ENCODE measurements around the gene CCDC136. TPM values are rescaled to one million over a fixed set of nuclear protein-coding genes. Genes with fewer than 3 reads are reported as not detected.

CCDC136 gene
- total RNA-seq, 1 donor = 1.3 TPM

DNA sequence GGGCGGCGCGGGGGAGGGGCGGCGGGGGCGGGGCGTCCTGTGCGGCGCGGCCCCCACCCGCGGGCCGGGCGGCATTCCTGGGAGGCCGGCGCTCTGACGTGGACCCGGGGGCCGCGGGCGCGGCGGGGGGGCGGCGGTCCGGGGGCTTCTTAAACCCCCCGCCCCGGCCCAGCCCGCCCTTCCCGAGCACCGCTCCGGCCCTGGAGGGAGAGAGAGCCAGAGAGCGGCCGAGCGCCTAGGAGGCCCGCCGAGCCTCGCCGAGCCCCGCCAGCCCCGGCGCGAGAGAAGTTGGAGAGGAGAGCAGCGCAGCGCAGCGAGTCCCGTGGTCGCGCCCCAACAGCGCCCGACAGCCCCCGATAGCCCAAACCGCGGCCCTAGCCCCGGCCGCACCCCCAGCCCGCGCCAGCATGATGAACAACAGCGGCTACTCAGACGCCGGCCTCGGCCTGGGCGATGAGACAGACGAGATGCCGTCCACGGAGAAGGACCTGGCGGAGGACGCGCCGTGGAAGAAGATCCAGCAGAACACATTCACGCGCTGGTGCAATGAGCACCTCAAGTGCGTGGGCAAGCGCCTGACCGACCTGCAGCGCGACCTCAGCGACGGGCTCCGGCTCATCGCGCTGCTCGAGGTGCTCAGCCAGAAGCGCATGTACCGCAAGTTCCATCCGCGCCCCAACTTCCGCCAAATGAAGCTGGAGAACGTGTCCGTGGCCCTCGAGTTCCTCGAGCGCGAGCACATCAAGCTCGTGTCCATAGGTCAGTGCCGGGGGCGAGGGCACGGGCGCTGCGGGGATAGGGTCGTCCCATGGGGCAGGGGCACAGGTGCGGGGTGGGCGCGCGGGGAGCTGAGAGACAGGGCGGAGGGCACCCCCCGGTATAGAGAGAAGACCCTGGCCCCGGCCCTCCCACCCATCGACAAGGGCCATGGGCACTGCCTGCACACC lies 38.7 kb downstream of the CCDC136 start, which contains the start of gene FLNC:
FLNC (plus strand) TSS at position 176 of the 947 bp plus-strand sequence; CDS start at position 408, 232 bp downstream.
- Histone ChIP-seq H3K4me1 (ENCODE audit: insufficient read depth, low read length) (peaks cover 23% of the 10 kb centered on the region), H3K9me3 (ENCODE audit: low read depth, low read length) (no peaks in the 10 kb centered on the region), H3K4me3 (ENCODE audit: low read length) (no peak within 1 kb of the TSS), H3K27me3 (ENCODE audit: insufficient read depth, low read length) (peaks cover 42% of the 10 kb centered on the region)

DNA sequence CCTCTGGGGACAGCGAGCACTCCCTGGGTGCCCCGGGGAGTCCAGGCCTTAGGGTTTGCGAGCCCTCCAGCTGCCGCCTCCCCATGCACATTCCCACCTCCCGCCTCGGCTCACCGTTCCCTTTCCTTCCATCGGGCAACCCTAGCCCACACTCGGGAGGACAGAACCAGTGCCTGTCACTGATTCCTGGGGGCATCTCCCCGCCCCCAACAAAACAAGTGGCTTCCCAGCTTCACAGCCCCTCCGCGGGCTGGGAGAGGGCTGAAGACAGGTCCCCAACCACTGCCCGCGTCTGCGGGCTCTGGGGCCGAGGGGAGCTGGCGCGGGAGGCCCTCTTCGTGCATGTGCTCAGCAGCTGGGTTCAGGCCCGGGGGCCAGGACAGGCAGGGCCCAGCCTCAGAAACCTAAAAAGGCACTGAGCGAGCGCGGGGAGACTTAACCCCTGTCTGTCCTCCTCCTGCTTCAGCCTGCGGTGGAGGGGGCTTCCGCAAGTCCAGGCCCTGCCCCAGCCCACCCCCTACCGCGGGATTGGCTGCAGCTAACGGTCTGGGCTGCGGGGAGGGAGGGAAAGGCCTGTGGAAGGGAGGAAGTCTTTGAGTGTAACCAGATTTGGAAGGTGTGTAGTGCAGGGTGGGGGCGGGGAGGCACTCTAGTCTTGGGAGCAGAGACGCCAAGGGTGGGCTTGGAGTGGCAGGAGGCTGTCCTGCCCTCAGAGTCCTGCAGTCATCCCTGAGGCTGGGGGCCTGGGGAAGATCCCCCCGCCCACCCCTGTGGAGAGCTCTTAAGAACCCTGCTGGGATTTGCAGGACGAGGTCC lies 39.6 kb downstream of the CCDC136 start:
- Histone ChIP-seq H3K4me1 (ENCODE audit: insufficient read depth, low read length) (peaks cover 23% of the 10 kb centered on the region), H3K27me3 (ENCODE audit: insufficient read depth, low read length) (peaks cover 42% of the 10 kb centered on the region), H3K4me3 (ENCODE audit: low read length) (no peak overlapping the region), H3K9me3 (ENCODE audit: low read depth, low read length) (no peaks in the 10 kb centered on the region)

DNA sequence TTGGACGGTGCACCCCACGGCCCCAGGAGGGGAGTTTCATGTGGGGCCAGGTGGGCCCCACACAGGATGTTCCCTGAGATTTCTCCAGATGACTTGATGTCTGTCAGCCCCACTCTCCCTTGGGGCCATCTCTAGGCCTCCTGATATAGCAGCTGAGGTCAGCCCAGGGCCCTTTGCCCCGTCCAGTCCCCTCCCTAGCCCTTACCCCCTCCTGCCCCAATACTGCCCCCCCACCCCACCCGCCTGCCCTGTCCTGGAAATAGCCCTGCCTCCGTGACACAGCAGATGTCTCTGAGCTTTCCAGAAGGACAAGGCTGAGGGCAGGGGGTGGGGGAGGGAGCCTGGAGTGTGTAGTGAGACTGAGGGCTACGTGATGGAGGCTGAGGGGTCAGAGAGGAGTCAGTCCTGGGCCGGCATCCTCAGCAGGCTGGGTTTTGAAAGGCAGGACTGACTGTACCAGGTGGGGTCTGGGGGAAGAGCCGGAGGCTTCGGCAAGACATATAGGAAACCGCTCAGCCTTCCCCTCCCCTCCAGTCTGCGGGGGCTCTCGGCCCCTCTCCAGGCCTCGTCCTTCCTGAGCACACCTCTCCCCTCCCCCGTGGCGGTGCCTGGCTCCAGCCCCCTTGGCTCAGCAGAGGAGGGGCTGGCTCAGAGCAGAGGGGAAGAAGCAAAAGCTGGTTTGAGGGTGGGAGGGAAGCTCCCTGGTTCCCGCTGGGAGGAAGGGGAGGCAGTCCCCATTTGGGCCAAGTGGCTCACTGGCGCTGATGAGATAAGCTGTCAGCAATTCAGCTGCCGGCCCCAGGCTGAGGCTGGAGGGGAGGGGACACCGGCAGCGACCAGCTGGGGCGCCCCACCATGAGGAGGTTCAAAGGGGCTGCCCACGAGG lies 40.5 kb downstream of the CCDC136 start:
- H3K27me3 ChIP-seq (ENCODE audit: insufficient read depth, low read length) = peaks cover 42% of the 10 kb centered on the region
- peaks cover 23% of the 10 kb centered on the region for H3K4me1 ChIP-seq (ENCODE audit: insufficient read depth, low read length)
- H3K9me3 ChIP-seq (ENCODE audit: low read depth, low read length) = no peaks in the 10 kb centered on the region
- H3K4me3 ChIP-seq (ENCODE audit: low read length) = no peak overlapping the region

DNA sequence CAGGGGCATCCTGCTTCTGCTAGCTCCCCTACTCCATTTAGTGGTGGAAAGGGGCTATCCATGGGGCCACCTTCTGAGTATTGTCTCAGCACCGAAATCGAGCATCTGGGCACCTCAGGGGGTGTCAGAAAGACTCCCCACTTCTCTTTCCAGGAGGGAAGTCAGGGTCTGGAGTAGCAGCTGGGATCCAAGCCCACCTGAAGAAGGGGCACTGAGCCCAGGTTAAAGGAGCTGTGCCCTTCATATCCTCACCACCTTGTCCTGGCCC lies 41.0 kb downstream of the CCDC136 start:
- H3K4me3 ChIP-seq (ENCODE audit: low read length) = no peak overlapping the region
- peaks cover 40% of the 10 kb centered on the region for H3K27me3 ChIP-seq (ENCODE audit: insufficient read depth, low read length)
- H3K4me1 ChIP-seq (ENCODE audit: insufficient read depth, low read length) = peaks cover 23% of the 10 kb centered on the region
- no peaks in the 10 kb centered on the region for H3K9me3 ChIP-seq (ENCODE audit: low read depth, low read length)

DNA sequence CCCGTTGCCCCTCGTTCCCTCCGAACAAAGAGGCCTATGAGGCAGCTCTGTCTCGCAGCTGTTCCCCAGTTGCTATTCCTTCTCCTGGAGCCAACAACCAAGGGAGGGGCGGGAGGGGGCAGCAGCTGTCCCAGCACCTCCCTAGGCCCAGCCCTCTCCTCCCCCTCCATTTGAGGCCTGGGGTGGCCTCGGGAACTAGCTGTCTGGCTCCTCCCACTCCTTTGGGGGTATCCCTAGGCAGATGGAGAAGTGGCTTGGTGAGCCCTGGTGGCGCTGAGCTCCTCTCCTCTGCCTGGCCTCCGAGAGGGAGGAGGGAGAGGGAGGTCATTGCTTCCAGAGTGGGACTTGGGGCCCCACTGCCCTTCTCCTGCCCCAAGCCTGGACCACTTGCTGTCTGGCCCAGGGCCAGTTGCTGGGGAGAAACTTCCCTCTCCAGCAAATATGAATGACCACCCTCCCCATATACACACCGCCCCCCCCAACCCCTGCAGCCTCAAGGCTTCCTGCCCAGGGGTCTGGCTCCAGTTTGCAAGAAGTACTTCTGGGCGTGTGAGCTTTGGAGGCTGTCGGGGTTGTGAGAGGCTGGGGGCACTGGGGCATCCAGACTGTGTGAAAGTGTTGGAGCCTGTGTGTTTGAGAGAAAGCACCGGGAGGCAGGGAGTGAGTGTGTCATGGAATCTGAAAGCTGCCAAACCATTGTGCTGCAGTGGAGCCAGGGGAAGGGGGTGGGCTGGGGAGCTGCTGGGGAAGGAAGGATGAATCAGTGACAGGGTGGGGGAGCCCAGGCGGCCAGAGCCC lies 41.6 kb downstream of the CCDC136 start:
- Histone ChIP-seq H3K27me3 (ENCODE audit: insufficient read depth, low read length) (peaks cover 36% of the 10 kb centered on the region), H3K4me3 (ENCODE audit: low read length) (no peak overlapping the region), H3K4me1 (ENCODE audit: insufficient read depth, low read length) (peaks cover 23% of the 10 kb centered on the region), H3K9me3 (ENCODE audit: low read depth, low read length) (no peaks in the 10 kb centered on the region)

DNA sequence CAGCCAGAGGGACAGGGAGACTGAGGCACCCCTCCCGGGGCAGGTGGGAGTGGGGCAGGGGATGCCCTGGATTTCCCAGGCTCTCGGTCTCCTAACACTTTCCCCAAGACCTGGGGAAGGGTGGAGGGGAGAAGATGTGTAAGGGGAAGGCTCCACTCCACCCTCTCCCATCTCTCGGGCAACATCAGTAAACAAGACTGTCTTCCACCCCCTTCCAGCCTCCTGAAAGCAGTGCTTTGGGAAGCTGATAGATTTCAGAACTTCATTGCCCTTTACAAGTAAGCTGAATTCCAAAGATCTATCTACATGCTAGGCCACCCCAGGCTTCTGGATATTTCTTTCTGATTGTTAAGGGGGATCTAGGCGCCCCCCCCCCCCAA lies 42.2 kb downstream of the CCDC136 start:
- Histone ChIP-seq H3K9me3 (ENCODE audit: low read depth, low read length) (no peaks in the 10 kb centered on the region), H3K4me3 (ENCODE audit: low read length) (no peak overlapping the region), H3K4me1 (ENCODE audit: insufficient read depth, low read length) (peaks cover 23% of the 10 kb centered on the region), H3K27me3 (ENCODE audit: insufficient read depth, low read length) (peaks cover 30% of the 10 kb centered on the region)

DNA sequence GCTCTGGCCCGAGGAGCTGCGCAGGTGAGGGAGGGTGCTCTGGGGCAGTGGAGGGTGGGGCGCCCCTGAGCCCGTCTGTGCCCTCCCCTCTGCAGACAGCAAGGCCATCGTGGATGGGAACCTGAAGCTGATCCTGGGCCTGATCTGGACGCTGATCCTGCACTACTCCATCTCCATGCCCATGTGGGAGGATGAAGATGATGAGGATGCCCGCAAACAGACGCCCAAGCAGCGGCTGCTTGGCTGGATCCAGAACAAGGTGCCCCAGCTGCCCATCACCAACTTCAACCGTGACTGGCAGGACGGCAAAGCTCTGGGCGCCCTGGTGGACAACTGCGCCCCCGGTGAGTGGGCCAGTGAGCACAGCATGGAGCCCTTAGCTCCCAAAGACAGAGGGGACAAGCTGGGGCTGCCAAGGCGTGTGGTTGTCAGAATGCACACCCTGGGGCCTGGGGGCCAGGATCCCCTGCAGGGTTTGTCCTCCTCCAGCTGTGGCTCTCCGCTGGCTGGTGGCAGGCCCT lies 43.5 kb downstream of the CCDC136 start:
- no peak overlapping the region for H3K4me3 ChIP-seq (ENCODE audit: low read length)
- H3K27me3 ChIP-seq (ENCODE audit: insufficient read depth, low read length) = peaks cover 20% of the 10 kb centered on the region
- peaks cover 15% of the 10 kb centered on the region for H3K4me1 ChIP-seq (ENCODE audit: insufficient read depth, low read length)
- no peaks in the 10 kb centered on the region for H3K9me3 ChIP-seq (ENCODE audit: low read depth, low read length)

DNA sequence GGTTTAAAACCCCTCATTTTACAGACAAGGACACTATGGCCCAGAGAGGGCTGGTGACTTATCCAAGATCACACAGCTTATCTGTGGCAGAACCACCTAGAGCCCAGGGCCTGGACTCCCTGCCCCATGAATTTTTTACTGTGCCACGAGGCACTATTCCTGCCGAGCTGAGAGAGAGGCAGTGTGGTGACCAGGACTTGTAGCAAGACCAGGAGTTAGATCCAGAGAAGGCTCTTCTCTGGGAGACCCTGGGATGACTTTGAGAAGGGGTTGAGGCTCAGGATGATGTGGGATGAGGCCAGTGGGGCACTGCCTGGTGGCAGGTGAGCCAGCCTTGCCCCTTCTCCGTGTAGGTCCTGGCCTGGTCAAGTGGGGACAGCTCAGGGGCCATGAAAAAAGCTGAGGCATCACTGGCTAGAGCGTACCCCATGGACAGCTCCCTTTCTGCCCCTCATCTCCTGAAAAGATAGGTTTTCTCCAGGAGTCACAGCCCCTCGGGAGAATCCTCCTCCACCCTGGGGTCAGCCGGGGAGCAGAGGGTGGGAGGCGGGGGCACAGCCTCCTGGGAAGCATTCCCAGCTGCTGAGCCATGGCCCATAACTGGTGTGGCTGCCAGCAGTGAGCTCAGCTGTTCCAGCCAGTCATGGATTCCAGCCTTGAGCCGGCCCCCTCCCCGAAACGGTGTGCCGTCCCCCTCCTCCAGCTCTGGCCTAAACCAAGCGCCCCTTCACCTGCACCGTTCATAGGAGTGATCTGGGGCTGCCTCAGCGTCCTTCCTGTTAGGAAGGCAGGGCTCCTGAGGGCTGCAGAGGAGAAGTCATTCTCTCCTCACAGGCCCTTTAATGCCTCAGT lies 44.2 kb downstream of the CCDC136 start:
- H3K9me3 ChIP-seq (ENCODE audit: low read depth, low read length) = no peaks in the 10 kb centered on the region
- peaks cover 9% of the 10 kb centered on the region for H3K4me1 ChIP-seq (ENCODE audit: insufficient read depth, low read length)
- H3K4me3 ChIP-seq (ENCODE audit: low read length) = no peak overlapping the region
- H3K27me3 ChIP-seq (ENCODE audit: insufficient read depth, low read length) = peaks cover 16% of the 10 kb centered on the region

DNA sequence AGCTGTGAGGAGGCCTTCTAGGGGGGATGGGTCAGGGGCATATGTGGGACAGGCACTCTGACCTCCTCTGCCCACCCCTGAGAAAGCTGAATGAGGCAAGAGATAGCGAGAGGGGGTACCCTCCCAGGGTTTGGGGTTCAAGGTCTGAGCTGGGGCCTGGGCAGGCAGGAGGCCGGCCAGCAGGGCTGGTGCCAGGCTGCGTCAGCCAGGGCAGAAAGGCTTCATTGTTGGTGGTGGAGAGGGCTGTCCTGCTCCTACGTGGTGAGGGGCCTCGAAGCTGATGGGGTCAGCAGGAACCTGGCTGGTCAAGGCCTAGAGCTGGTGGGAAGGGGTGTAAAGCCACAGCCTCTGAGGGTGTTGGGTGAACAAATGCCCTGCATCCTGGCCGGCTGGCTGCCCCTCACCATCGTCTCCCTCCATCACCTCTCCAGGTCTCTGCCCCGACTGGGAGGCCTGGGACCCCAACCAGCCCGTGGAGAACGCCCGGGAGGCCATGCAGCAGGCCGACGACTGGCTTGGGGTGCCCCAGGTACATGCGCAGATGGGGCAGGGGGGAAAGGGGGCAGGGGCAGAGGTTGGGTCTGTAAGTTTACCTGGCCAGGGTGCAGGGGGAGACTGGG lies 45.1 kb downstream of the CCDC136 start:
- Histone ChIP-seq H3K4me3 (ENCODE audit: low read length) (no peak overlapping the region), H3K4me1 (ENCODE audit: insufficient read depth, low read length) (peaks cover under 1% of the 10 kb centered on the region), H3K27me3 (ENCODE audit: insufficient read depth, low read length) (peaks cover 9% of the 10 kb centered on the region), H3K9me3 (ENCODE audit: low read depth, low read length) (no peaks in the 10 kb centered on the region)

DNA sequence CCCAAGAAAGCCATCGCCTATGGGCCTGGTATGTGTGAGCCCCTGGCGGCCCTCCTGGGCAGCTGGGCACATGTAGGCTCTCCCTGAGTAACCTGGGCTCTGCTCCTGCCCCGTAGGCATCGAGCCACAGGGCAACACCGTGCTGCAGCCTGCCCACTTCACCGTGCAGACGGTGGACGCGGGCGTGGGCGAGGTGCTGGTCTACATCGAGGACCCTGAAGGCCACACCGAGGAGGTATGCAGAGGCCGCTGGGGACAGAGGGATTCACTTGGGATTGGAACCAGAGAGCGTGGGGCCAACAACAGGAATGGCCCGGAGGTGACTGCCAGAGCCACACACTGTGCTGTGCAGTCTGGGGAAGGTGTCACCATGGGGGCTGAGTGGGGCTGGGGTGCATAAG lies 45.8 kb downstream of the CCDC136 start:
- Histone ChIP-seq H3K27me3 (ENCODE audit: insufficient read depth, low read length) (peaks cover 4% of the 10 kb centered on the region), H3K4me3 (ENCODE audit: low read length) (no peak overlapping the region), H3K4me1 (ENCODE audit: insufficient read depth, low read length) (no peaks in the 10 kb centered on the region), H3K9me3 (ENCODE audit: low read depth, low read length) (no peaks in the 10 kb centered on the region)

DNA sequence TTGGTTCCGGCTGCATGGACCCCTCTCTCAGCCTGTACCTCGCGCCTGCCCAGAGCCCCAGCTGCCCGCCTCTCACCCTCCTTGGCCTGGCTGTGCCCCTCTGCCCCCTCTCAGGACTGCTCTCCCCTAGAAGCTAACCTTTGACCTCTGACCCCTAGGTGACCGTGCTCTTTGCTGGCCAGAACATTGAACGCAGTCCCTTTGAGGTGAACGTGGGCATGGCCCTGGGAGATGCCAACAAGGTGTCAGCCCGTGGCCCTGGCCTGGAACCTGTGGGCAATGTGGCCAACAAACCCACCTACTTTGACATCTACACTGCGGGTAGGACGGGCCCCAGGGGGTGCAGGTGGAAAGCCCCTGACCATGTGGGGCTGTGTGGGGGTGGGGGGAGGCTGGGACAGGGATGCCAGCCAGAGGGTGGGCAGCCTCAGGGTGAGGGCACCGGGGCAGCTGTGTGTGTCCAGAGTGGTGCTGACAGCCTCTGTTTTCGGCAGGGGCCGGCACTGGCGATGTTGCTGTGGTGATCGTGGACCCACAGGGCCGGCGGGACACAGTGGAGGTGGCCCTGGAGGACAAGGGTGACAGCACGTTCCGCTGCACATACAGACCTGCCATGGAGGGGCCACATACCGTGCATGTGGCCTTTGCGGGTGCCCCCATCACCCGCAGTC lies 46.5 kb downstream of the CCDC136 start:
- H3K4me3 ChIP-seq (ENCODE audit: low read length) = no peak overlapping the region
- H3K9me3 ChIP-seq (ENCODE audit: low read depth, low read length) = no peaks in the 10 kb centered on the region
- H3K4me1 ChIP-seq (ENCODE audit: insufficient read depth, low read length) = no peaks in the 10 kb centered on the region
- H3K27me3 ChIP-seq (ENCODE audit: insufficient read depth, low read length) = no peaks in the 10 kb centered on the region

DNA sequence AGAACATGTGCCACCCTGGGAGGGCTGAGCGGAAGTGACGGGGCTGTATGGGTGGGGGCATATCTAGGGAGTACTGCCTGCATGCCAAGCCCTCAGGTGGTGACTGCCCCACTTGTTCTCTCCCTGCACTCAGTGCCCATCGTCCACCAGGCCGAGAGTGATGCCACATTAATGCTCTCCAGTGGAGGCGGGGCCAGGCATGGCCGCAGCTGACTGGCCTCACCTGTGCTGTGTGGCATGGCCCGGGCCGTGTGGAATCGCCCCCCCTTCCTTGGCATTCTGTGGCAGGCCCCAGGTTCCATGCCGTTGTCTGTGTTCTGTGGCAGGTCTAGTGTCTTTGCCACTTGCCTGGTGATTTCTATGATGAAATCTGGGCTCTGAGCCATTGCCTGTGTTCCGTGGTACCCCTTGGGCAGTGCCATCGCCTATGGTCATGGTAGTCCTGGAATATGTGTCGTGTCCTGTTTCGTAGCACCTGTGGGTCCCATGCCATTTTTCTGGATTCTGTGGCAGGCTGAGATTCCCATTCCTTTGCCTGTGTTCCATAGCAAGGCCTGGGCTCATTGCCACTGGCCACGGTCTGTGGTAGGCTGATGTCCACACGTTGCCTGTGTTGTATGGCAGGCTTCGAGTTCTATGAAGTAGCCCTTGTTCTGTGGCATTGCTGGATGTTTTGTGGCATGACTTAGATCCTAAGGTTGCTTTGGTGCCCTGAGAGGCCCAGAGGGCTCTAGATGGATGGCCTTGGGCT lies 47.4 kb downstream of the CCDC136 start:
- H3K4me3 ChIP-seq (ENCODE audit: low read length) = no peak overlapping the region
- no peaks in the 10 kb centered on the region for H3K27me3 ChIP-seq (ENCODE audit: insufficient read depth, low read length)
- no peaks in the 10 kb centered on the region for H3K4me1 ChIP-seq (ENCODE audit: insufficient read depth, low read length)
- H3K9me3 ChIP-seq (ENCODE audit: low read depth, low read length) = no peaks in the 10 kb centered on the region

All from mononuclear cell (primary cell).